K562 (cell line): ENCODE data around the gene SLC39A6. TPM values are rescaled to one million over a fixed set of nuclear protein-coding genes. Genes with fewer than 3 reads are reported as not detected.
A peak's percentile ranks its signal among the peaks of the same experiment; 100 is the strongest.

Experiments
- CCAR2 ChIP-seq: fragments of 200-400 bp; formaldehyde crosslinking; IDR thresholded peaks from 2 replicates; pipeline ENCODE4 v1.6.1; 2017; ENCODE audit warnings: mild to moderate bottlenecking, low read depth, low read length
- HDAC3 ChIP-seq: fragments of 450-650 bp; IDR thresholded peaks from 2 replicates; pipeline ENCODE4 v1.6.1; 2018; ENCODE audit warnings: borderline replicate concordance, mild to moderate bottlenecking, moderate library complexity; ENCODE audit not compliant: partially characterized antibody
- KLF10 ChIP-seq: fragments of 250-450 bp; sonication (Bioruptor Pico); IDR thresholded peaks from 2 replicates; pipeline ENCODE4 v1.6.1; 2021; ENCODE audit warnings: matching md5 sums
- MAZ ChIP-seq, 2 experiments: fragments of 450-650 bp in 1 of 2; sonication (generic) in 1 of 2; formaldehyde crosslinking; IDR thresholded peaks in 1 of 2; conservative IDR thresholded peaks in 1 of 2; 2 replicates each; pipeline versions ENCODE4 v1.4.0 to v1.5.0; 2020; ENCODE audit warnings: mild to moderate bottlenecking in 1 of 2, missing genetic modification reagents in 1 of 2
- POLR2G ChIP-seq: fragments of 200-400 bp; formaldehyde crosslinking; IDR thresholded peaks from 2 replicates; pipeline ENCODE4 v1.6.1; 2017; ENCODE audit warnings: low read depth, mild to moderate bottlenecking, antibody characterized with exemption, low read length, moderate library complexity
- TAL1 ChIP-seq: fragments of 450-650 bp; IDR thresholded peaks from 2 replicates; pipeline ENCODE4 v1.6.1; 2016; ENCODE audit warnings: mild to moderate bottlenecking
- U2AF1 ChIP-seq: fragments of 200-400 bp; formaldehyde crosslinking; optimal IDR thresholded peaks from 2 replicates; pipeline ENCODE3; 2017; ENCODE audit warnings: mild to moderate bottlenecking, low read depth, low read length, moderate library complexity
- ZNF75A ChIP-seq: fragments of 450-650 bp; formaldehyde crosslinking; IDR thresholded peaks from 2 replicates; pipeline ENCODE4 v1.4.0; 2020; ENCODE audit warnings: mild to moderate bottlenecking
- ZNF764 ChIP-seq: fragments of 250-450 bp; sonication (Bioruptor Pico); IDR thresholded peaks from 2 replicates; pipeline ENCODE4 v1.4.0; 2020; ENCODE audit warnings: low read depth, mild to moderate bottlenecking, moderate library complexity
- polyA plus RNA-seq, 8 experiments: library from polyadenylated mRNA; depleted of rRNA in 4 of 8; stranded (reverse) in 5 of 8; unstranded in 3 of 8; fragments of >200 nt; fragmentation: Nextera tagmentation in 2 of 8; fragmentation: Illumina TruSeq in 1 of 8; extraction: Ambion mirVana in 2 of 8; extraction: Trizol in 1 of 8; gene quantifications; 2 replicates each; pipeline versions ENCODE4 v1.2.1 to v1.2.3, GENCODE V29; 2011 to 2014; ENCODE audit warnings: inconsistent platforms in 1 of 8, missing spikeins in 1 of 8
- total RNA-seq, 7 experiments: library from RNA; depleted of rRNA in 6 of 7; stranded (reverse); fragments of >200 nt in 6 of 7; fragmentation: Illumina TruSeq in 2 of 7; extraction: Trizol in 2 of 7; gene quantifications; 2 replicates each; pipeline versions ENCODE4 v1.2.1 to v1.2.3, GENCODE V29; 2011 to 2021; ENCODE audit warnings: low replicate concordance in 1 of 7
- TF ChIP-seq, protein P1 (sequence below): fragments of 450-650 bp; IDR thresholded peaks from 2 replicates; pipeline ENCODE4 v1.6.1; 2016; ENCODE audit warnings: mild to moderate bottlenecking
- TF ChIP-seq, protein P2 (sequence below): fragments of 200-800 bp; sonication (Bioruptor generic); IDR thresholded peaks from 2 replicates; pipeline ENCODE4 v1.6.1; 2017; ENCODE audit warnings: missing genetic modification characterization, missing compliant biosample characterization
- TF ChIP-seq, protein P3 (sequence below): fragments of 200-600 bp; sonication (generic); IDR thresholded peaks from one replicate; pipeline ENCODE4 v1.6.1; 2012; ENCODE audit warnings: mild to moderate bottlenecking, low read depth, low read length, inconsistent platforms

The SLC39A6 gene
- total and polyA plus RNA-seq, 9 of the 15 experiments (the other 6 are each of a cell fraction or from before 2014, with no cell fraction given), result 5.6 to 23.8 (median 17.4) TPM

DNA sequence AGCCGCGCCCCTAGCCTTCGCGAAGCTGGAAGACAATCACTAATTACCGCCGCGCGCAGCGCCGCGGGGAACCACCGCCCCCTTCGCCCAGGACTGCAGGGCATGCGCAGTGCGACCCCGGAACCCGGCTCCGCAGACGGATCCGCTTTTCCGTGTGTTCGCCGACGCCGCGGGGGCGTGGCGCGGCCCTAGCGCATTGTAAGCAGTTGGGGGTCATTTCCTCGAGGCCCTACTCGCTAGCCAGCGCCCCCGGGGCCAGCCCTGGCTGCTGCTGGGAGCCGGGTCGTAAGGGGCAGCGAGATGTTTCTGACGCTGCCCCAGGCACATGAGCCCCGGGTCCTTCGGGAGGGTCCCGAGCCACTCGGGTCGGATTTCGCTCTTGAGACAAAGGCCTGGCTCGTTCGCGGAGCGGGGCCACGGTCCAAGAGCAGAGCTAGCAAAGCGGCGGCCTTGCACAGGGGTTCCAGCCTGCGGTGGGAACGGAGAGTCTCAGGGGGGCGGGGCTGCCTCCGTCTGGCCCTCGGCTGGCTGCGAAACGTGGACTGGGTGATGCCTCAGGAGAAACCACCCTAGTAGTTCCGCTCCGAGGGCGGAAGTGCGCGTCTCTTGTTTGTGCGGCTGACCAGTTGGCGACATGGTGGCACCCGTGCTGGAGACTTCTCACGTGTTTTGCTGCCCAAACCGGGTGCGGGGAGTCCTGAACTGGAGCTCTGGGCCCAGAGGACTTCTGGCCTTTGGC lies at the start of gene SLC39A6, which contains the start of gene ELP2 (continued):
- TF ChIP-seq, protein P1, sequence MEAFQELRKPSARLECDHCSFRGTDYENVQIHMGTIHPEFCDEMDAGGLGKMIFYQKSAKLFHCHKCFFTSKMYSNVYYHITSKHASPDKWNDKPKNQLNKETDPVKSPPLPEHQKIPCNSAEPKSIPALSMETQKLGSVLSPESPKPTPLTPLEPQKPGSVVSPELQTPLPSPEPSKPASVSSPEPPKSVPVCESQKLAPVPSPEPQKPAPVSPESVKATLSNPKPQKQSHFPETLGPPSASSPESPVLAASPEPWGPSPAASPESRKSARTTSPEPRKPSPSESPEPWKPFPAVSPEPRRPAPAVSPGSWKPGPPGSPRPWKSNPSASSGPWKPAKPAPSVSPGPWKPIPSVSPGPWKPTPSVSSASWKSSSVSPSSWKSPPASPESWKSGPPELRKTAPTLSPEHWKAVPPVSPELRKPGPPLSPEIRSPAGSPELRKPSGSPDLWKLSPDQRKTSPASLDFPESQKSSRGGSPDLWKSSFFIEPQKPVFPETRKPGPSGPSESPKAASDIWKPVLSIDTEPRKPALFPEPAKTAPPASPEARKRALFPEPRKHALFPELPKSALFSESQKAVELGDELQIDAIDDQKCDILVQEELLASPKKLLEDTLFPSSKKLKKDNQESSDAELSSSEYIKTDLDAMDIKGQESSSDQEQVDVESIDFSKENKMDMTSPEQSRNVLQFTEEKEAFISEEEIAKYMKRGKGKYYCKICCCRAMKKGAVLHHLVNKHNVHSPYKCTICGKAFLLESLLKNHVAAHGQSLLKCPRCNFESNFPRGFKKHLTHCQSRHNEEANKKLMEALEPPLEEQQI, result 0 out of 2 replicates have a peak, but pooled peaks have one; percentile 41
- TF ChIP-seq HDAC3, result peak; percentile 67
- TF ChIP-seq, protein P2, sequence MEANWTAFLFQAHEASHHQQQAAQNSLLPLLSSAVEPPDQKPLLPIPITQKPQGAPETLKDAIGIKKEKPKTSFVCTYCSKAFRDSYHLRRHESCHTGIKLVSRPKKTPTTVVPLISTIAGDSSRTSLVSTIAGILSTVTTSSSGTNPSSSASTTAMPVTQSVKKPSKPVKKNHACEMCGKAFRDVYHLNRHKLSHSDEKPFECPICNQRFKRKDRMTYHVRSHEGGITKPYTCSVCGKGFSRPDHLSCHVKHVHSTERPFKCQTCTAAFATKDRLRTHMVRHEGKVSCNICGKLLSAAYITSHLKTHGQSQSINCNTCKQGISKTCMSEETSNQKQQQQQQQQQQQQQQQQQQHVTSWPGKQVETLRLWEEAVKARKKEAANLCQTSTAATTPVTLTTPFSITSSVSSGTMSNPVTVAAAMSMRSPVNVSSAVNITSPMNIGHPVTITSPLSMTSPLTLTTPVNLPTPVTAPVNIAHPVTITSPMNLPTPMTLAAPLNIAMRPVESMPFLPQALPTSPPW (CRISPR knock-in tag), result peak; percentile 86
- TF ChIP-seq U2AF1, result peak; percentile 91
- TF ChIP-seq ZNF764 (CRISPR knock-in tag), result no peak
- TF ChIP-seq MAZ (CRISPR knock-in tag; conservative IDR thresholded peaks at IDR 0.05 in 1 of 2, IDR thresholded peaks at IDR 0.05 in 1 of 2), result peak; percentile 88; a peak in 3 of 4 replicates
- no peak for TF ChIP-seq TAL1
- no peak for TF ChIP-seq ZNF75A (CRISPR knock-in tag)
- TF ChIP-seq, protein P3, sequence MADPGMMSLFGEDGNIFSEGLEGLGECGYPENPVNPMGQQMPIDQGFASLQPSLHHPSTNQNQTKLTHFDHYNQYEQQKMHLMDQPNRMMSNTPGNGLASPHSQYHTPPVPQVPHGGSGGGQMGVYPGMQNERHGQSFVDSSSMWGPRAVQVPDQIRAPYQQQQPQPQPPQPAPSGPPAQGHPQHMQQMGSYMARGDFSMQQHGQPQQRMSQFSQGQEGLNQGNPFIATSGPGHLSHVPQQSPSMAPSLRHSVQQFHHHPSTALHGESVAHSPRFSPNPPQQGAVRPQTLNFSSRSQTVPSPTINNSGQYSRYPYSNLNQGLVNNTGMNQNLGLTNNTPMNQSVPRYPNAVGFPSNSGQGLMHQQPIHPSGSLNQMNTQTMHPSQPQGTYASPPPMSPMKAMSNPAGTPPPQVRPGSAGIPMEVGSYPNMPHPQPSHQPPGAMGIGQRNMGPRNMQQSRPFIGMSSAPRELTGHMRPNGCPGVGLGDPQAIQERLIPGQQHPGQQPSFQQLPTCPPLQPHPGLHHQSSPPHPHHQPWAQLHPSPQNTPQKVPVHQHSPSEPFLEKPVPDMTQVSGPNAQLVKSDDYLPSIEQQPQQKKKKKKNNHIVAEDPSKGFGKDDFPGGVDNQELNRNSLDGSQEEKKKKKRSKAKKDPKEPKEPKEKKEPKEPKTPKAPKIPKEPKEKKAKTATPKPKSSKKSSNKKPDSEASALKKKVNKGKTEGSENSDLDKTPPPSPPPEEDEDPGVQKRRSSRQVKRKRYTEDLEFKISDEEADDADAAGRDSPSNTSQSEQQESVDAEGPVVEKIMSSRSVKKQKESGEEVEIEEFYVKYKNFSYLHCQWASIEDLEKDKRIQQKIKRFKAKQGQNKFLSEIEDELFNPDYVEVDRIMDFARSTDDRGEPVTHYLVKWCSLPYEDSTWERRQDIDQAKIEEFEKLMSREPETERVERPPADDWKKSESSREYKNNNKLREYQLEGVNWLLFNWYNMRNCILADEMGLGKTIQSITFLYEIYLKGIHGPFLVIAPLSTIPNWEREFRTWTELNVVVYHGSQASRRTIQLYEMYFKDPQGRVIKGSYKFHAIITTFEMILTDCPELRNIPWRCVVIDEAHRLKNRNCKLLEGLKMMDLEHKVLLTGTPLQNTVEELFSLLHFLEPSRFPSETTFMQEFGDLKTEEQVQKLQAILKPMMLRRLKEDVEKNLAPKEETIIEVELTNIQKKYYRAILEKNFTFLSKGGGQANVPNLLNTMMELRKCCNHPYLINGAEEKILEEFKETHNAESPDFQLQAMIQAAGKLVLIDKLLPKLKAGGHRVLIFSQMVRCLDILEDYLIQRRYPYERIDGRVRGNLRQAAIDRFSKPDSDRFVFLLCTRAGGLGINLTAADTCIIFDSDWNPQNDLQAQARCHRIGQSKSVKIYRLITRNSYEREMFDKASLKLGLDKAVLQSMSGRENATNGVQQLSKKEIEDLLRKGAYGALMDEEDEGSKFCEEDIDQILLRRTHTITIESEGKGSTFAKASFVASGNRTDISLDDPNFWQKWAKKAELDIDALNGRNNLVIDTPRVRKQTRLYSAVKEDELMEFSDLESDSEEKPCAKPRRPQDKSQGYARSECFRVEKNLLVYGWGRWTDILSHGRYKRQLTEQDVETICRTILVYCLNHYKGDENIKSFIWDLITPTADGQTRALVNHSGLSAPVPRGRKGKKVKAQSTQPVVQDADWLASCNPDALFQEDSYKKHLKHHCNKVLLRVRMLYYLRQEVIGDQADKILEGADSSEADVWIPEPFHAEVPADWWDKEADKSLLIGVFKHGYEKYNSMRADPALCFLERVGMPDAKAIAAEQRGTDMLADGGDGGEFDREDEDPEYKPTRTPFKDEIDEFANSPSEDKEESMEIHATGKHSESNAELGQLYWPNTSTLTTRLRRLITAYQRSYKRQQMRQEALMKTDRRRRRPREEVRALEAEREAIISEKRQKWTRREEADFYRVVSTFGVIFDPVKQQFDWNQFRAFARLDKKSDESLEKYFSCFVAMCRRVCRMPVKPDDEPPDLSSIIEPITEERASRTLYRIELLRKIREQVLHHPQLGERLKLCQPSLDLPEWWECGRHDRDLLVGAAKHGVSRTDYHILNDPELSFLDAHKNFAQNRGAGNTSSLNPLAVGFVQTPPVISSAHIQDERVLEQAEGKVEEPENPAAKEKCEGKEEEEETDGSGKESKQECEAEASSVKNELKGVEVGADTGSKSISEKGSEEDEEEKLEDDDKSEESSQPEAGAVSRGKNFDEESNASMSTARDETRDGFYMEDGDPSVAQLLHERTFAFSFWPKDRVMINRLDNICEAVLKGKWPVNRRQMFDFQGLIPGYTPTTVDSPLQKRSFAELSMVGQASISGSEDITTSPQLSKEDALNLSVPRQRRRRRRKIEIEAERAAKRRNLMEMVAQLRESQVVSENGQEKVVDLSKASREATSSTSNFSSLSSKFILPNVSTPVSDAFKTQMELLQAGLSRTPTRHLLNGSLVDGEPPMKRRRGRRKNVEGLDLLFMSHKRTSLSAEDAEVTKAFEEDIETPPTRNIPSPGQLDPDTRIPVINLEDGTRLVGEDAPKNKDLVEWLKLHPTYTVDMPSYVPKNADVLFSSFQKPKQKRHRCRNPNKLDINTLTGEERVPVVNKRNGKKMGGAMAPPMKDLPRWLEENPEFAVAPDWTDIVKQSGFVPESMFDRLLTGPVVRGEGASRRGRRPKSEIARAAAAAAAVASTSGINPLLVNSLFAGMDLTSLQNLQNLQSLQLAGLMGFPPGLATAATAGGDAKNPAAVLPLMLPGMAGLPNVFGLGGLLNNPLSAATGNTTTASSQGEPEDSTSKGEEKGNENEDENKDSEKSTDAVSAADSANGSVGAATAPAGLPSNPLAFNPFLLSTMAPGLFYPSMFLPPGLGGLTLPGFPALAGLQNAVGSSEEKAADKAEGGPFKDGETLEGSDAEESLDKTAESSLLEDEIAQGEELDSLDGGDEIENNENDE, result no peak
- TF ChIP-seq KLF10, result no peak
- TF ChIP-seq CCAR2, result no peak
- TF ChIP-seq POLR2G, result peak; percentile 88
